Keratinocyte (primary cell): ENCODE measurements around the gene SLC30A7. TPM values are rescaled to one million over a fixed set of nuclear protein-coding genes. Genes with fewer than 3 reads are reported as not detected.

Experiments
- DNase-seq: peaks from one replicate; pipeline ENCODE4 v3.0.0-alpha.2; 2011; ENCODE audit warnings: low read depth, missing footprints, low spot score
- FAIRE-seq: peaks from 2 replicates; lab custom pipeline; 2011; peaks lifted over from hg19 to GRCh38; lab: Jason Lieb, UNC
- H2AFZ ChIP-seq: 2 replicates; pipeline ENCODE4 v1.6.0; 2012; ENCODE audit warnings: low read length, control low read depth, inconsistent platforms; ENCODE audit not compliant: control insufficient read depth
- H3K27ac ChIP-seq: 2 replicates; pipeline ENCODE4 v1.5.1; 2011; ENCODE audit warnings: low read length; ENCODE audit not compliant: control insufficient read depth, insufficient read depth
- H3K27me3 ChIP-seq: 3 replicates; pipeline ENCODE4 v1.6.0; 2011; ENCODE audit warnings: low read length; ENCODE audit not compliant: control insufficient read depth, insufficient read depth; ENCODE audit errors: extremely low read depth
- H3K36me3 ChIP-seq, 2 experiments: 2 replicates in 1 of 2; 3 replicates in 1 of 2; pipeline ENCODE4 v1.5.1; 2011; ENCODE audit warnings: low read length in 2 of 2, mild to moderate bottlenecking in 1 of 2; ENCODE audit not compliant: control insufficient read depth in 2 of 2, insufficient read depth in 2 of 2; ENCODE audit errors: extremely low read depth in 1 of 2
- H3K4me1 ChIP-seq: 3 replicates; pipeline ENCODE4 v1.5.1; 2011; ENCODE audit warnings: low read length; ENCODE audit not compliant: control insufficient read depth, insufficient read depth; ENCODE audit errors: extremely low read depth
- H3K4me2 ChIP-seq: 3 replicates; pipeline ENCODE4 v1.6.0; 2011; ENCODE audit warnings: low read depth, low read length; ENCODE audit not compliant: control insufficient read depth, insufficient read depth; ENCODE audit errors: extremely low read depth
- H3K4me3 ChIP-seq, 3 experiments: fragments of 200-600 bp in 1 of 3; sonication (generic) in 1 of 3; 2 replicates in 2 of 3; 3 replicates in 1 of 3; pipeline ENCODE4 v1.5.1; 2011 to 2016; ENCODE audit warnings: low read length in 3 of 3, mild to moderate bottlenecking in 3 of 3, control low read depth in 2 of 3, inconsistent platforms in 1 of 3, low read depth in 1 of 3, mixed read lengths in 1 of 3, mixed run types in 1 of 3, moderate library complexity in 1 of 3; ENCODE audit not compliant: control insufficient read depth in 2 of 3, insufficient read depth in 2 of 3; ENCODE audit errors: extremely low read depth in 1 of 3
- H3K79me2 ChIP-seq: 2 replicates; pipeline ENCODE4 v1.6.0; 2012; ENCODE audit warnings: low read length; ENCODE audit not compliant: control insufficient read depth, insufficient read depth
- H3K9ac ChIP-seq: 3 replicates; pipeline ENCODE4 v1.6.0; 2011; ENCODE audit warnings: low read length; ENCODE audit not compliant: control insufficient read depth, insufficient read depth; ENCODE audit errors: extremely low read depth
- H3K9me1 ChIP-seq: 3 replicates; pipeline ENCODE4 v1.6.0; 2011; ENCODE audit warnings: low read length; ENCODE audit not compliant: control insufficient read depth, insufficient read depth; ENCODE audit errors: extremely low read depth
- H3K9me3 ChIP-seq: 2 replicates; pipeline ENCODE4 v1.5.1; 2012; ENCODE audit warnings: low read depth, low read length; ENCODE audit not compliant: control insufficient read depth
- H4K20me1 ChIP-seq: 3 replicates; pipeline ENCODE4 v1.6.0; 2011; ENCODE audit warnings: low read length; ENCODE audit not compliant: control insufficient read depth, insufficient read depth; ENCODE audit errors: extremely low read depth
- EZH2 ChIP-seq: IDR thresholded peaks from one replicate; pipeline ENCODE4 v1.6.1; 2012; ENCODE audit warnings: inconsistent platforms, mild to moderate bottlenecking, low read length, moderate library complexity
- dilution Hi-C: fragments of 300-500 bp; cut with MboI; formaldehyde crosslinking; loops from one replicate; pipeline ENCODE4 v1.7.0; 2020; ENCODE audit warnings: low sequenced_read_pairs; ENCODE audit not compliant: extremely low pct_ligation_motif_present
- polyA plus RNA-seq, 5 experiments: library from polyadenylated mRNA; depleted of rRNA in 3 of 5; stranded (reverse) in 3 of 5; stranded (forward) in 1 of 5; unstranded in 1 of 5; fragments of >200 nt; gene quantifications; 1 replicate in 1 of 5; 2 replicates in 3 of 5; 3 replicates in 1 of 5; pipeline versions ENCODE4 v1.2.1 to v1.2.3, GENCODE V29; 2011 to 2012; ENCODE audit warnings: missing spikeins in 2 of 5, low read depth in 1 of 5, low replicate concordance in 1 of 5
- TF ChIP-seq, protein P1 (sequence below), 3 experiments: IDR thresholded peaks in 1 of 3; conservative IDR thresholded peaks in 1 of 3; optimal IDR thresholded peaks in 1 of 3; 2 replicates in 2 of 3; 3 replicates in 1 of 3; pipeline versions ENCODE3 to v1.5.1; 2011; ENCODE audit warnings: low read length in 3 of 3, mild to moderate bottlenecking in 3 of 3, moderate library complexity in 2 of 3, control low read depth in 1 of 3, inconsistent platforms in 1 of 3; ENCODE audit not compliant: insufficient read depth in 2 of 3; ENCODE audit errors: extremely low read depth in 1 of 3

SLC30A7 gene
- polyA plus RNA-seq, 1 donor (not counting 4 experiments of a cell fraction or from before 2014, with no cell fraction given), result 15.1 TPM

DNA sequence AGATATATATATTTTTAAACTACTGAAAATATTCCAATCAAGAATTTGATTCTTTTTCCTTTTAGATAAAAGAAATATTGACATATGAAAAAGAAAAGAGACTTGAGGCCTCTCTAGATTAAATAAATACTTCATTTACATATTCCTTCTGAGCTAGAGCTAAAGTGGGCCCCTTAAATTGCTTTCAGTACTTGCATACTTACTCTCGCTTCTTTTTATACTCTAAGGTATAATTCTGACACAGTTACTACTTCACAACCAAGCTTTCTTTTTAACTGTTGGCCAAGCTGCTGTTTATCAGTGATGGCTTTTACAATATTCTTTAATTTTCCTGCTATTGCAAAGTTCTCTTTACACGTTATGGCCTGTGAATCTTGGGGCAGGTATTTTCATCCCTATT lies 25.9 kb upstream of the SLC30A7 start:
- Histone ChIP-seq H3K4me2 (no peak overlapping the region), H3K79me2 (no peaks in the 10 kb centered on the region), H3K9me1 (no peaks in the 10 kb centered on the region), H3K4me3 (no peak overlapping the region), H4K20me1 (no peaks in the 10 kb centered on the region), H2AFZ (no peak overlapping the region), H3K27ac (no peak overlapping the region), H3K4me1 (no peaks in the 10 kb centered on the region), H3K9ac (no peak overlapping the region), H3K27me3 (no peaks in the 10 kb centered on the region), H3K9me3 (no peaks in the 10 kb centered on the region), H3K36me3 (no peaks in the 10 kb centered on the region)
- FAIRE-seq (no peak), DNase-seq (no peak)
- dilution Hi-C loops, result loop anchor here (25.0 kb wide), 1 partner anchor 408 kb away; no protein-coding TSS in a partner anchor
- TF ChIP-seq, protein P1, sequence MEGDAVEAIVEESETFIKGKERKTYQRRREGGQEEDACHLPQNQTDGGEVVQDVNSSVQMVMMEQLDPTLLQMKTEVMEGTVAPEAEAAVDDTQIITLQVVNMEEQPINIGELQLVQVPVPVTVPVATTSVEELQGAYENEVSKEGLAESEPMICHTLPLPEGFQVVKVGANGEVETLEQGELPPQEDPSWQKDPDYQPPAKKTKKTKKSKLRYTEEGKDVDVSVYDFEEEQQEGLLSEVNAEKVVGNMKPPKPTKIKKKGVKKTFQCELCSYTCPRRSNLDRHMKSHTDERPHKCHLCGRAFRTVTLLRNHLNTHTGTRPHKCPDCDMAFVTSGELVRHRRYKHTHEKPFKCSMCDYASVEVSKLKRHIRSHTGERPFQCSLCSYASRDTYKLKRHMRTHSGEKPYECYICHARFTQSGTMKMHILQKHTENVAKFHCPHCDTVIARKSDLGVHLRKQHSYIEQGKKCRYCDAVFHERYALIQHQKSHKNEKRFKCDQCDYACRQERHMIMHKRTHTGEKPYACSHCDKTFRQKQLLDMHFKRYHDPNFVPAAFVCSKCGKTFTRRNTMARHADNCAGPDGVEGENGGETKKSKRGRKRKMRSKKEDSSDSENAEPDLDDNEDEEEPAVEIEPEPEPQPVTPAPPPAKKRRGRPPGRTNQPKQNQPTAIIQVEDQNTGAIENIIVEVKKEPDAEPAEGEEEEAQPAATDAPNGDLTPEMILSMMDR (optimal IDR thresholded peaks at IDR 0.05 in 1 of 3, IDR thresholded peaks at IDR 0.05 in 1 of 3, conservative IDR thresholded peaks at IDR 0.05 in 1 of 3; ENCODE audit: extremely low read depth in 1 of 3, insufficient read depth in 2 of 3, low read length in 3 of 3), result no peak
- TF ChIP-seq EZH2, result no peak

- no peaks in the 10 kb centered on the region for H3K9me3 ChIP-seq
- no peaks in the 10 kb centered on the region for H3K9me1 ChIP-seq
- dilution Hi-C loops, result loop anchor here (25.0 kb wide), 1 partner anchor 412 kb away; no protein-coding TSS in a partner anchor
- H3K4me3 ChIP-seq, result no peak overlapping the region
- no peak overlapping the region for H3K4me2 ChIP-seq
- no peak overlapping the region for H2AFZ ChIP-seq
- TF ChIP-seq, protein P1 (optimal IDR thresholded peaks at IDR 0.05 in 1 of 3, IDR thresholded peaks at IDR 0.05 in 1 of 3, conservative IDR thresholded peaks at IDR 0.05 in 1 of 3; ENCODE audit: extremely low read depth in 1 of 3, insufficient read depth in 2 of 3, low read length in 3 of 3), result no peak
- no peak for TF ChIP-seq EZH2
- H3K36me3 ChIP-seq, result no peaks in the 10 kb centered on the region
- no peaks in the 10 kb centered on the region for H4K20me1 ChIP-seq
- FAIRE-seq (no peak), DNase-seq (no peak)
- H3K27ac ChIP-seq, result no peak overlapping the region
- H3K79me2 ChIP-seq, result no peaks in the 10 kb centered on the region
- no peak overlapping the region for H3K9ac ChIP-seq
- no peaks in the 10 kb centered on the region for H3K4me1 ChIP-seq
- H3K27me3 ChIP-seq, result no peaks in the 10 kb centered on the region
These were observed 21.5 kb upstream of the SLC30A7 start for GRCh38 chr1:100874433-100874832.
